ENCODE data around the gene ZNF511.

Gene ZNF511

DNA sequence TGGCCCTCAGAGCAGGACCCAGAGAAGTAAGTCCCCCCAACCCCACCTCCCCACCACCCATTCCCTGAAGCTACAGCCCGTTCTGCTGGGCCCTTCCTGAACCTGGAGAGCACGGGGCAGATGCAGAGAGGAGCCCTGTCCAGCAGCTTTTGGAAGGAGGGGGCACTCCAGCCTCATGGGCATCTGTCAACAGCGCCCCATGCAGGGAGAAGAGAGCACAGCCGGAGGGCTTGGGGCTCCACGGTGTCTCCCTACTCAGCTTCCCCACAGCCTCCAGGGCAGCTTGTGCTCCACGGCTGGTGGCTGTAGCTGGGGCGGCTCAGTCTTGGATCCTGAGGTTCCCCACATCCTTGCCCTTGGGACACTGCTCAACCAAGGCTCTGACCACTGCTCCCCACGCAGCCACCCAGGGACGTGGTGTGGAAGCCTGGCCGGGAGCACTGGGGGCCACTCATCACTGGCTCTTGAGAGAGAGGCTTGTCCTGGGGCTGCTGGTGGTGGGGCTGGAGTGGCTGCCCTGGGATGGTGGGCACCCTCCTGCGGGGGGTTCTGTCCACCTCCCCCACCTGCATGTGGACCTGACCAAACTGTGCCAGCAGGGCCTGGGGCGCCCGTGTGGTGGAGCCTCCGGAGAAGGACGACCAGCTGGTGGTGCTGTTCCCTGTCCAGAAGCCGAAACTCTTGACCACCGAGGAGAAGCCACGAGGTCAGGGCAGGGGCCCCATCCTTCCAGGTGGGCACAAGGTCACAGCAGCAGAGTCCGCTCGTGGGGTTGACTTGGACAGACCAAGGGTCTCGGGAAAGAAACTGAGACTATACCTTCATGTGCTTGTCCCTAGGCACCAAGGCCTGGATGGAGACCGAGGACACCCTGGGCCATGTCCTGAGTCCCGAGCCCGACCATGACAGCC lies 42.9 kb downstream of the ZNF511 start:
- no peak for DNase-seq (ENCODE audit: low read depth in 2 of 2, low spot score in 1 of 2)

GRCh38 chr10:133353202-133353959 lies 44.7 kb downstream of the ZNF511 start:
- no peak for DNase-seq (ENCODE audit: low read depth in 2 of 2, low spot score in 1 of 2)

- no peak for DNase-seq (ENCODE audit: low read depth in 2 of 2, low spot score in 1 of 2)
These were observed 45.4 kb downstream of the ZNF511 start for GRCh38 chr10:133353988-133354605.

DNA sequence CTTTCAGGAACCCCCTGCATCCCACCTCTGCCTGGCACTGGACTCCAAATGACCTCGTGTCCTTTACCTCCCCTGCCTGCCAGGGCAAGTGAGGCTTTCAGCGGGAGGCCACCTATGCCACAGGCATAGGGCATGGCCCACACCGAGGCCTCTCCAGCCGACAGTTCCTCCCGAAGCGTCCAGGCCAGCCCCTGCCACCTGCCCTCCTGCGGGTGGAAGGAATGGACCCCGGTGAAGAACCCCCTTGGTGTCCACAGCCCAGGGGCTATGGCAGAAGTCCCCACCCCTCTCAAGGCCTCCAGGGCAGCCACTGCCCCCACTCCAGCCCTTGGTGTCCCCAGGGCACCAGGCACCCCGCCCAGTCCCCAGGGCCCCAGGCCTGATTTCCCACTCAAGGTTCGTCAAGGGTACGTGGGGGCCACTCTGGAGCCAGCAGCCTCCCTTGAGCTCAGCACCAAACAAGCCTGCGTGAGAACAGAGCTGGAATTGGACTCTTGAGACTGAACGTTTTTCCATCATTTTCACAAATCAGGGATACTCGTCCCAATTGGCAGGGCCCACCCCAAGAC lies 46.0 kb downstream of the ZNF511 start:
- no peak for DNase-seq (ENCODE audit: low read depth in 2 of 2, low spot score in 1 of 2)

GRCh38 chr10:133355266-133355665 lies 46.6 kb downstream of the ZNF511 start:
- DNase-seq (ENCODE audit: low read depth in 2 of 2, low spot score in 1 of 2): no peak

GRCh38 chr10:133355991-133356390 lies 47.3 kb downstream of the ZNF511 start:
- DNase-seq (ENCODE audit: low read depth in 2 of 2, low spot score in 1 of 2): no peak

- no peak for DNase-seq (ENCODE audit: low read depth in 2 of 2, low spot score in 1 of 2)
These were observed 48.0 kb downstream of the ZNF511 start for GRCh38 chr10:133356549-133357284.

- peak; percentile 36 to 43 for DNase-seq (ENCODE audit: low read depth in 2 of 2, low spot score in 1 of 2)
These were observed 48.8 kb downstream of the ZNF511 start, which contains the start of gene FUOM for GRCh38 chr10:133357285-133358161. Gene FUOM (minus strand): TSS chr10:133358019. CDS start chr10:133358007, 12 bp downstream.

- DNase-seq (ENCODE audit: low read depth in 2 of 2, low spot score in 1 of 2): no peak
These were observed 49.6 kb downstream of the ZNF511 start for GRCh38 chr10:133358162-133358924.

GRCh38 chr10:133358925-133359310 lies 50.2 kb downstream of the ZNF511 start:
- no peak for DNase-seq (ENCODE audit: low read depth in 2 of 2, low spot score in 1 of 2)

DNA sequence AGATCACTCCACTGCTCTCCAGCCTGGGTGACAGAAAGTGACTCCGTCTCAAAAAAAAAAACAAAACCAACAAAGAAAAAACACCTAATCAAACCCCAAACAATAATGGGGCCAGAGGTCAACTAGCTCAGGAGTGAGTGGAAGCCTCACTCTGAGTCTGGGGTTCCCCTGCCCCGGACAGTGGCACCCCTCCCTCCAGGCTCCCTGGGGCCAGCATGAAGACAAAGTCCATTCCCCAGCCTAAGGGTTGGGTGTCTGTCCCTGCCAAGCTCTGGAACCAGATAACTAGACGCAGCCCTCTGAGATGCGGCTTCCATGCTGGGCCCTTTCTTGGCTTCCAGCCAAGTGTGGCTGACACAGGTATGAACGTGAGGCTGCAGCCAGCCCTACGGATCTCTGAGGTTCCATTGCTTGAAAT lies 50.8 kb downstream of the ZNF511 start:
- no peak for DNase-seq (ENCODE audit: low read depth in 2 of 2, low spot score in 1 of 2)

DNA sequence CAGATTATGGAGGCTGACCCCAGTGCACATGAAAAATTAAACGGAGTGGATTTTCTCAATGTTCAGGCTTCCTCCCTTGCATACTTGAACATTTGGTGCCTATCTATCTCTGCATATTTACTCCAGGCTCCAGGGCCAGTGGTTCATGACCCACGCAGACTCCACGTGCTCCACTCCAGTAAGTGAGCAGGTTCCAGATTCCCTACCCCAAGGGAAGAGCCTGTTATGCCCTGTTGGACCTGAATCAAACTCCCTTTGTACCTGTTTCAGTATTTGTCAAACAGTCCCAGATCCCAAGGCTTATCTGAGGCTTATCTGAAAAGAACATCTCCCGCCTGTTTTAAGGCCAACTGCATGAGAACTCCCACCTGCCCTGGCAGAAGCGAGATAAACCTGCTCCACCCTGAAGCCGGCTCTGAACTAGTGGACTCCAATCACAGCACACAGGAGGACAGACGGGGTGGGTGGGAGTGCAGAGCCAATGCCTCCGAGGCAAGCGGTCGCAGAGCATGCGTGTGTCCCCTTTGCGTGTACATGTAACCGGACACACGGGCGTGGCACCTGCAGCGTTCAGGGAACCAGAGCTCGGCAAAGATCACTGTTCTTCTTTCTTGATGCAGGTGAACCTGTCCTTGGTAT lies 51.4 kb downstream of the ZNF511 start:
- DNase-seq (ENCODE audit: low read depth in 2 of 2, low spot score in 1 of 2): no peak

DNA sequence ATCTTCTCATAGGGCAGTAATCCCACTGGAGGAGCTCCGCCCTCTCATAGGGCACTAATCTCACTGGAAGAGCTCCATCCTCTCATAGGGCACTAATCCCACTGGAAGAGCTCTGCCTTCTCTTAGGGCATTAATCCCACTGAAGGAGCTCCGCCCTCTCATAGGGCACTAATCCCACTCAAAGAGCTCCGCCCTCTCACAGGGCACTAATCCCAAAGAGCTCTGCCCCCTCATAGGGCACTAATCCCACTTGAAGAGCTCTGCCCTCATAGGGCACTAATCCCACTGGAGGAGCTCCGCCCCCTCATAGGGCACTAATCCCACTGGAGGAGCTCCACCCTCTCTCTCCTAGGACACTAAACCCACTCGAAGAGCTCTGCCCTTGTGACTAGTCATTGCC lies 52.5 kb downstream of the ZNF511 start:
- no peak for DNase-seq (ENCODE audit: low read depth in 2 of 2, low spot score in 1 of 2)

DNA sequence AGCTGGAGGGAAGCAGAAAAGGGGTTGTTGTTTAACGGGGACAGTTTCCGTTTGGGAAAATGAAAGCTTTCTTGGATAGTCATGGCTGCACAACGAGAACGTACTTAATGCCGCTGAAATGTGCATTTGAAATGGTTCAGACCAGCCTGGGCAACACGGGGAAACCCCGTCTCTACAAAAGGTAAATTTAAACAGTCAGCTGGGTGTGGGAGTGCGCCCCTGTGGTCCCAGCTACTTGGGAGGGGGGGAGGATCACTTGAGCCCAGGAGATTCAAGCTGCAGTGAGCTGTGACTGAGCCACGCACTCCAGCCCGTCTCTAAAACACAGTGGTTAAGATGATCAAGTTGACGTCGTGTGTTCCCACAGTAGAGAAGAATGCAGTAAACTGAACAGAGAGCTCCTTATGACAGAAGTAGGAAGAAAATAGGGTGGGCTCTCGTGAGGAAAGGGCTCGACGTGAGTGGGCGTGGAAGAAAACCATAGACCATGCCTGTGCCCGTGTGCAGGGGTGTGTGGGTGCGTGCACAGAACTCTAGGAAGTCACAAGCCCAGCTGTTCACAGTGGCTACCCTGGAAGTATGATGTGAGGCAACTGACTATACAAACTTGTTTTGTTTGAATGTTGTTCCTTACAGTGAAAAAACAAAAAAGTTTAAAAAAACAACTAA lies 53.2 kb downstream of the ZNF511 start:
- no peak for DNase-seq (ENCODE audit: low read depth in 2 of 2, low spot score in 1 of 2)
